ENCODE measurements around the gene NFIL3. TPM values are rescaled to one million over a fixed set of nuclear protein-coding genes. Genes with fewer than 3 reads are reported as not detected.
"Not testable (repeated sequence)": the region's sequence is repeated elsewhere in the genome, so short reads cannot be mapped to it uniquely, and the experiment has no call there.

NFIL3 gene
- total RNA-seq, 2 donors from 2014 or later, result 24.6 to 57.8 TPM

- Histone ChIP-seq H3K4me3 (no peak overlapping the region), H3K4me1 (ENCODE audit: control insufficient read depth in 1 of 2, low read depth in 2 of 2) (no peaks in the 10 kb centered on the region), H3K36me3 (no peaks in the 10 kb centered on the region), H3K9me3 (no peaks in the 10 kb centered on the region), H3K27ac (no peak overlapping the region), H3K27me3 (replicated peaks; ENCODE audit: insufficient read depth) (no peaks in the 10 kb centered on the region)
- TF ChIP-seq CTCF (IDR thresholded peaks at IDR 0.05), result no peak
- DNase-seq (ENCODE audit: low spot score) (no peak), ATAC-seq (ENCODE audit: insufficient number of reproducible peaks, low FRiP score, low read depth) (no peak)
These were observed 44.9 kb downstream of the NFIL3 start for GRCh38 chr9:91378695-91379127.

- H3K27me3 ChIP-seq (replicated peaks; ENCODE audit: insufficient read depth); DNase-seq (ENCODE audit: low spot score); H3K36me3 ChIP-seq; H3K27ac ChIP-seq; H3K4me3 ChIP-seq; H3K4me1 ChIP-seq (ENCODE audit: control insufficient read depth in 1 of 2, low read depth in 2 of 2); H3K9me3 ChIP-seq; ATAC-seq (ENCODE audit: insufficient number of reproducible peaks, low FRiP score, low read depth): not testable (repeated sequence)
These were observed 45.6 kb downstream of the NFIL3 start for GRCh38 chr9:91378054-91378453.

GRCh38 chr9:91376239-91376638 lies 47.4 kb downstream of the NFIL3 start:
- H3K9me3 ChIP-seq, result no peaks in the 10 kb centered on the region
- no peak for DNase-seq (ENCODE audit: low spot score)
- H3K36me3 ChIP-seq, result no peaks in the 10 kb centered on the region
- TF ChIP-seq CTCF (IDR thresholded peaks at IDR 0.05), result no peak
- no peak overlapping the region for H3K4me3 ChIP-seq
- H3K4me1 ChIP-seq (ENCODE audit: control insufficient read depth in 1 of 2, low read depth in 2 of 2), result no peaks in the 10 kb centered on the region
- no peak overlapping the region for H3K27ac ChIP-seq
- ATAC-seq (ENCODE audit: insufficient number of reproducible peaks, low FRiP score, low read depth), result no peak
- no peaks in the 10 kb centered on the region for H3K27me3 ChIP-seq (replicated peaks; ENCODE audit: insufficient read depth)

- no peaks in the 10 kb centered on the region for H3K9me3 ChIP-seq
- H3K4me1 ChIP-seq (ENCODE audit: control insufficient read depth in 1 of 2, low read depth in 2 of 2), result no peaks in the 10 kb centered on the region
- H3K27ac ChIP-seq, result no peak overlapping the region
- H3K27me3 ChIP-seq (replicated peaks; ENCODE audit: insufficient read depth), result no peaks in the 10 kb centered on the region
- TF ChIP-seq CTCF (IDR thresholded peaks at IDR 0.05), result no peak
- H3K4me3 ChIP-seq, result no peak overlapping the region
- ATAC-seq (ENCODE audit: insufficient number of reproducible peaks, low FRiP score, low read depth) (no peak), DNase-seq (ENCODE audit: low spot score) (no peak)
- H3K36me3 ChIP-seq, result no peaks in the 10 kb centered on the region
These were observed 48.7 kb downstream of the NFIL3 start for GRCh38 chr9:91374939-91375338.

GRCh38 chr9:91371894-91372293 lies 51.7 kb downstream of the NFIL3 start:
- no peak for DNase-seq (ENCODE audit: low spot score)
- Histone ChIP-seq H3K27ac (no peak overlapping the region), H3K36me3 (no peaks in the 10 kb centered on the region), H3K9me3 (no peaks in the 10 kb centered on the region), H3K27me3 (replicated peaks; ENCODE audit: insufficient read depth) (no peaks in the 10 kb centered on the region), H3K4me3 (no peak overlapping the region), H3K4me1 (ENCODE audit: control insufficient read depth in 1 of 2, low read depth in 2 of 2) (no peaks in the 10 kb centered on the region)
- no peak for ATAC-seq (ENCODE audit: insufficient number of reproducible peaks, low FRiP score, low read depth)
- TF ChIP-seq CTCF (IDR thresholded peaks at IDR 0.05), result no peak

GRCh38 chr9:91370006-91370405 lies 53.6 kb downstream of the NFIL3 start:
- H3K4me1 ChIP-seq (ENCODE audit: control insufficient read depth in 1 of 2, low read depth in 2 of 2); H3K27me3 ChIP-seq (replicated peaks; ENCODE audit: insufficient read depth); DNase-seq (ENCODE audit: low spot score); H3K27ac ChIP-seq; H3K4me3 ChIP-seq; ATAC-seq (ENCODE audit: insufficient number of reproducible peaks, low FRiP score, low read depth); H3K36me3 ChIP-seq; H3K9me3 ChIP-seq: not testable (repeated sequence)

Data from thoracic aorta (tissue), 2 donors.